Lower leg skin (tissue), 3 donors: Measurements from ENCODE around the gene DIP2C.

ENCODE experiments used
- CTCF ChIP-seq, 3 donors: fragments of 450-650 bp; IDR thresholded peaks; one replicate each; pipeline ENCODE4 v1.5.1; 2016; ENCODE audit warnings: antibody characterized with exemption in 3 of 3, mild to moderate bottlenecking in 3 of 3, moderate library complexity in 2 of 3
- POLR2A ChIP-seq, 2 donors: fragments of 450-650 bp; IDR thresholded peaks; one replicate each; pipeline ENCODE4 v1.6.1; 2016 to 2017; ENCODE audit warnings: antibody characterized with exemption in 2 of 2, mild to moderate bottlenecking in 1 of 2, moderate library complexity in 1 of 2

GRCh38 chr10:624605-625332 is 64.7 kb downstream of the DIP2C start:
- no peak for TF ChIP-seq CTCF (IDR thresholded peaks at IDR 0.05)
- TF ChIP-seq POLR2A (IDR thresholded peaks at IDR 0.05) = no peak
